OCI-LY1 (cell line): ENCODE measurements around the gene OVOL1.

Experiments
- CTCF ChIP-seq: fragments of 200-600 bp; sonication (generic), shearing (Covaris generic); IDR thresholded peaks from 2 replicates; pipeline ENCODE4 v1.5.1; 2017; ENCODE audit warnings: mild to moderate bottlenecking, antibody characterized with exemption, low read length, moderate library complexity, mixed read lengths
- EZH2 ChIP-seq: fragments of 200-600 bp; sonication (generic), shearing (Covaris generic); IDR thresholded peaks from 2 replicates; pipeline ENCODE4 v1.8.0; 2017; ENCODE audit warnings: borderline replicate concordance, mixed run types, mild to moderate bottlenecking, antibody characterized with exemption, low read length, moderate library complexity, mixed read lengths

- TF ChIP-seq EZH2 (no peak), CTCF (no peak)
These were observed 22.4 kb upstream of the OVOL1 start for GRCh38 chr11:65764434-65764833.
